GM12873 (cell line): ENCODE data around the gene INAVA.

ENCODE experiments used
- CTCF ChIP-seq: IDR thresholded peaks from 2 replicates; pipeline ENCODE4 v1.5.1; 2012; ENCODE audit warnings: low read depth, mild to moderate bottlenecking, moderate library complexity, low read length, control low read depth; ENCODE audit not compliant: insufficient read depth; ENCODE audit errors: missing control alignments

Gene INAVA

DNA sequence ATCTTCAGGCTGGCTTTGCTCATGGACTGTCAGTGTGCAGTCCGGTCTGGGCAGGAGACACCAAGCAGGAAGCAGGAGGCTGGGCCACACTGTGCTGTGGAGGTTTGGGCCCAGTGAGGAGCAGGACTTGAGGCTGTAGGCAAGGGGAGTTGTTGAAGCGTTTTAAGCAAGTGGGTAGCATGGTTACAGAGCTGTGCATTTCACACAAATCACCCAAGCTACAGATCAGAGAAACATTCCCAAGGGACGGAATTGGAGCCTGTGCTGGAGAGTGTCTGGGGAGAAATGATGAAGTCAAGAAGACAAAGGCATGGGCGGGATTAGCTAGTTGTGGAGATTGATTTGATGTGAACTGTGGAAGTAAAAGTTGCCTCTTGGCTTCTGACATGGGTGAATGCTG, 67.9 kb downstream of the INAVA start:
- no peak for TF ChIP-seq CTCF

DNA sequence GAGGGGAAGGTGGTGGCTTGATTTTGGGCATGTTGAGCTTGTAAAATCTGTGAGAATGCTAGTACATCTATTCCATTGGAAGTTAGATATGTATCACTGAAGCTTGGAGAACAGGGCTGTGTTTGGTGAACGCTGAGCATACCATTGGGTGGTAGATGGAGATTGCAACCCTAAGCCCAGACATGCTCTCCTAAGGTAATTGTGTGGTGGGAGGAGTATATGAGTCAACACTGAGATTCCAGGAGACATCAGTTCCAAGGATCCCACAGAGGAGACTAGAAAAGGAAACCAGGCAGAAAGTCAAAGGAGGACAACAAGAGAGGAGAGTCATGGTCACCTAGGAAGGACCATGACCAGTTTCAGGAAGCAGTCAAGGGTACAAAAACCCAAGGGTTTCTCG, 68.4 kb downstream of the INAVA start:
- TF ChIP-seq CTCF = no peak
